OCI-LY3 (cell line): ENCODE measurements around the gene HSPA2.

Experiments
- H2AFZ ChIP-seq: fragments of 200-600, 300-600 bp; shearing (Covaris generic); 2 replicates; pipeline ENCODE4 v1.6.0; 2014; ENCODE audit warnings: antibody characterized with exemption, low read depth, low read length
- H3K27ac ChIP-seq: fragments of 200-600, 300-600 bp; sonication (generic); 2 replicates; pipeline ENCODE4 v1.5.1; 2014; ENCODE audit warnings: mild to moderate bottlenecking, low read length, moderate library complexity, mixed read lengths
- H3K27me3 ChIP-seq: fragments of 200-600, 300-600 bp; sonication (generic); 2 replicates; pipeline ENCODE4 v1.6.1; 2014; ENCODE audit warnings: low read depth, low read length, mixed read lengths
- H3K36me3 ChIP-seq: fragments of 200-600, 300-600 bp; sonication (generic); replicated peaks from 2 replicates; pipeline ENCODE3; 2014; ENCODE audit warnings: low read depth, low read length, mixed read lengths
- H3K4me1 ChIP-seq: fragments of 300-600, 200-600 bp; sonication (generic); 2 replicates; pipeline ENCODE4 v1.6.1; 2014; ENCODE audit warnings: low read length, mixed read lengths
- H3K4me2 ChIP-seq: fragments of 200-600, 300-600 bp; sonication (generic); 2 replicates; pipeline ENCODE4 v1.6.1; 2014; ENCODE audit warnings: low read length, mixed read lengths
- H3K4me3 ChIP-seq: fragments of 300-600, 200-600 bp; sonication (generic); 2 replicates; pipeline ENCODE4 v1.5.1; 2014; ENCODE audit warnings: antibody characterized with exemption, mild to moderate bottlenecking, low read length, moderate library complexity
- H3K79me2 ChIP-seq: fragments of 300-600, 200-600 bp; shearing (Covaris generic); 2 replicates; pipeline ENCODE4 v1.6.1; 2014; ENCODE audit warnings: mild to moderate bottlenecking, low read length, mixed read lengths
- H3K9ac ChIP-seq: fragments of 300-600, 200-600 bp; shearing (Covaris generic); 2 replicates; pipeline ENCODE4 v1.6.0; 2014; ENCODE audit warnings: mild to moderate bottlenecking, low read length, moderate library complexity
- H3K9me3 ChIP-seq: fragments of 200-600, 300-600 bp; shearing (Covaris generic); 2 replicates; pipeline ENCODE4 v1.6.1; 2014; ENCODE audit warnings: low read length, mixed read lengths; ENCODE audit not compliant: insufficient read depth
- H4K20me1 ChIP-seq: fragments of 200-600, 300-600 bp; sonication (generic); 2 replicates; pipeline ENCODE4 v1.6.1; 2016; ENCODE audit warnings: low read length, mixed read lengths; ENCODE audit not compliant: insufficient read depth
- EZH2phosphoT487 ChIP-seq: fragments of 200-600 bp; shearing (Covaris generic); IDR thresholded peaks from 2 replicates; pipeline ENCODE4 v1.6.1; 2018; ENCODE audit warnings: antibody characterized with exemption, mixed run types, low read depth
- TF ChIP-seq, protein P1 (sequence below): fragments of 200-600, 300-600 bp; sonication (generic); IDR thresholded peaks from 2 replicates; pipeline ENCODE4 v1.5.1; 2014; ENCODE audit warnings: antibody characterized with exemption, low read length, low read depth

HSPA2 gene

DNA sequence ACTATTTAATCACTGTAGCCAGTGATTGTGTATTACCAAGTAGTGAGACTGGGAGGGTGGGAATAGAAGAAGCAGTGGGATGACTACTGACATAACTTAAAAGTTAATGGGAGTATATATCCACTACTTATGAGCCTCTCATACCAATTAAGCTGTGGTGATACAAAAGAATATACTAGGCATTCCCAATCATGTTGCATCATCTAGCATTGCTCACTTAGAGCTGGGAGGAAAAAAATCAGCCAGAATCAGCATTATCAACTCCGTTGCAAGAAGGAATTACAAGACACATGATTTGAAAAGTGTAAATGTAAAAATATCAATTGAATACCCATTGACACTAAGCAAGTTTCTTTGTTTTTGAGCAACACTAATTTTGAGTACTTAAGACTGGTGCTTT lies 8.5 kb downstream of the HSPA2 start:
- no peak overlapping the region for H3K27ac ChIP-seq
- H2AFZ ChIP-seq, result no peak overlapping the region
- H3K79me2 ChIP-seq, result no peaks in the 10 kb centered on the region
- H3K36me3 ChIP-seq, result no peaks in the 10 kb centered on the region
- TF ChIP-seq EZH2phosphoT487, result no peak
- TF ChIP-seq, protein P1, sequence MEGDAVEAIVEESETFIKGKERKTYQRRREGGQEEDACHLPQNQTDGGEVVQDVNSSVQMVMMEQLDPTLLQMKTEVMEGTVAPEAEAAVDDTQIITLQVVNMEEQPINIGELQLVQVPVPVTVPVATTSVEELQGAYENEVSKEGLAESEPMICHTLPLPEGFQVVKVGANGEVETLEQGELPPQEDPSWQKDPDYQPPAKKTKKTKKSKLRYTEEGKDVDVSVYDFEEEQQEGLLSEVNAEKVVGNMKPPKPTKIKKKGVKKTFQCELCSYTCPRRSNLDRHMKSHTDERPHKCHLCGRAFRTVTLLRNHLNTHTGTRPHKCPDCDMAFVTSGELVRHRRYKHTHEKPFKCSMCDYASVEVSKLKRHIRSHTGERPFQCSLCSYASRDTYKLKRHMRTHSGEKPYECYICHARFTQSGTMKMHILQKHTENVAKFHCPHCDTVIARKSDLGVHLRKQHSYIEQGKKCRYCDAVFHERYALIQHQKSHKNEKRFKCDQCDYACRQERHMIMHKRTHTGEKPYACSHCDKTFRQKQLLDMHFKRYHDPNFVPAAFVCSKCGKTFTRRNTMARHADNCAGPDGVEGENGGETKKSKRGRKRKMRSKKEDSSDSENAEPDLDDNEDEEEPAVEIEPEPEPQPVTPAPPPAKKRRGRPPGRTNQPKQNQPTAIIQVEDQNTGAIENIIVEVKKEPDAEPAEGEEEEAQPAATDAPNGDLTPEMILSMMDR, result no peak
- H3K9me3 ChIP-seq, result no peaks in the 10 kb centered on the region
- H4K20me1 ChIP-seq, result no peaks in the 10 kb centered on the region
- peaks cover 9% of the 10 kb centered on the region for H3K4me1 ChIP-seq
- H3K4me2 ChIP-seq, result no peak overlapping the region
- no peak overlapping the region for H3K4me3 ChIP-seq
- peaks cover 12% of the 10 kb centered on the region for H3K27me3 ChIP-seq
- no peak overlapping the region for H3K9ac ChIP-seq

DNA sequence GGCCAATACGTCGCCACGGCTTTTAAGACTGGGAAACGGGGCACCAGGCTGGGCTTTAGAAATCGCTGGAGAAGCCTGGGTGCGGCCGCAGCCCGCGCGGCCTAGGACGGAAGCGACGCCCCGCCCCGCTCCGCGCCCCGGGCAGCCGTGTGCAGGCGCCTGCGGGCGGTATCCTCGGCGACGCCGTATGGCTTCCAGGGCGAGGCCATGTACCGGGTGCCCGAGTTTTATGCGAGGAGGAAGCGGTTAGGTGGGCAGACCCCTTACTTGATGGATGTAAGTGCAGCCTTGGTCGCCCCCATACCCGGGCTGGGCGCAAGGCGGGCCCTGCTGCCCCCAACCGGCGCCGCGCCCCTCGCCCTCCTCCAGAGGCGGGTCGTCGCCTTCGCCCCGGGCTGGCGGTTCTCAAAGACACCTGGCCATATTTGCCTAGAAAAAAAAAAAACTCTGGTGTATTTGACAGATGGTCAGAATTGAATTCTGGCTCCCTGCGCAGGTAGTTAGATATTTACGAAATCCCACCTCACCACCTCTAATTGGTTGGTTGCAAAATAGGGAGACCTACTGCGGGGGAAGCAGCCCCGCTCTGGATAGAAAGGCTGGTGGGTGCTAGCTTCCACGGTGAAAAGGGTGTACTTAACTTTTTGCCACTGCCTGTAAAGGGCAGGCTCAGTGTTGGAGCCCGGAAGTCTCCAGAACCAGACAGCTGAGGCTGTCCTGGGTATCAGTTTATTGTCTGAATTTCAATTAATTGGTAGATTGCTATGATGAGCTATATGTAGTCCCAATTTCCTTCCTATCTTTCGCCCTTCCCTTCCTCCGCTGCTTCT lies 9.5 kb downstream of the HSPA2 start, which contains the start of gene PPP1R36:
TSS of gene PPP1R36 (plus strand) at position 171 of the 830 bp plus-strand sequence. CDS start at position 208, 37 bp downstream.
- peaks cover 14% of the 10 kb centered on the region for H3K27me3 ChIP-seq
- no peaks in the 10 kb centered on the region for H4K20me1 ChIP-seq
- no peaks in the 10 kb centered on the region for H3K79me2 ChIP-seq
- no peak within 1 kb of the TSS for H3K4me2 ChIP-seq
- H2AFZ ChIP-seq, result no peak within 1 kb of the TSS
- no peak within 1 kb of the TSS for H3K27ac ChIP-seq
- no peaks in the 10 kb centered on the region for H3K9me3 ChIP-seq
- peaks cover 9% of the 10 kb centered on the region for H3K4me1 ChIP-seq
- H3K9ac ChIP-seq, result no peak within 1 kb of the TSS
- H3K36me3 ChIP-seq, result no peaks in the 10 kb centered on the region
- H3K4me3 ChIP-seq, result no peak within 1 kb of the TSS
- no peak for TF ChIP-seq EZH2phosphoT487
- TF ChIP-seq, protein P1, result no peak

DNA sequence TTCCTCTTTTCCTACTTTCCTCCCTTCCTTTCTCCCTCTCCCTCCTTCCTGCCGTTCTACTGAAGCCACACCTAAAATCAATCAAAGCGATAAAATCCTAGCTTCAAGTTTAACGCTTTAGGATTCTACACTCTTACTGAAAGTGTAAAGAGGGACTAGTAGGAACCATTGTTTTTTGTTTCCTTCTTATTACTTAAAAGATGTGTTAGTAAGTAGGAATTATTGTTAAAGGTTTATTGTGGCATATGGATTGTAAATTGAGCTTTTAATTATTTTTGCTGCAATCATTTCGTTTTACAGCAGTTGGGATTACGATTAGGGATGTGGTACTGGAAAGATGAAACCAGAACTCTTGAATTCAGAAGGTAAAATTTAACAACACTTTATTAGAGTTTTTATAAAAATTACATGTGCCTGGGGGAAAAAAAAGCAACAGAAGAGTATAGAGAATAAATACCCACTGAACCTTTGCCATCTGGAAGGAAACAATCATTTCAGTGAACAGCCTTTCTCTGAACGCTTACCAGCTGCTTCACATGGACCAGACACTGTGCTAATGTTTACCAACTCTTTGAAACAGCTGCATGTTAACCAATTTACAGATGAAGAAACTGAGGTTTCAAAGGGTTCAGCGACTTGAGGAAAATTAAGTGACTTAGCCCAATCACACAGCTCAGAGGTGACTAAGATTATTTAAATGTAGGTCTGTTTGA lies 10.2 kb downstream of the HSPA2 start:
- Histone ChIP-seq H3K4me1 (peaks cover 9% of the 10 kb centered on the region), H3K27ac (no peak overlapping the region), H2AFZ (no peak overlapping the region), H3K9ac (no peak overlapping the region), H3K36me3 (no peaks in the 10 kb centered on the region), H4K20me1 (no peaks in the 10 kb centered on the region), H3K79me2 (no peaks in the 10 kb centered on the region), H3K27me3 (peaks cover 14% of the 10 kb centered on the region), H3K9me3 (no peaks in the 10 kb centered on the region), H3K4me2 (no peak overlapping the region), H3K4me3 (no peak overlapping the region)
- TF ChIP-seq EZH2phosphoT487, result no peak
- TF ChIP-seq, protein P1, result no peak

DNA sequence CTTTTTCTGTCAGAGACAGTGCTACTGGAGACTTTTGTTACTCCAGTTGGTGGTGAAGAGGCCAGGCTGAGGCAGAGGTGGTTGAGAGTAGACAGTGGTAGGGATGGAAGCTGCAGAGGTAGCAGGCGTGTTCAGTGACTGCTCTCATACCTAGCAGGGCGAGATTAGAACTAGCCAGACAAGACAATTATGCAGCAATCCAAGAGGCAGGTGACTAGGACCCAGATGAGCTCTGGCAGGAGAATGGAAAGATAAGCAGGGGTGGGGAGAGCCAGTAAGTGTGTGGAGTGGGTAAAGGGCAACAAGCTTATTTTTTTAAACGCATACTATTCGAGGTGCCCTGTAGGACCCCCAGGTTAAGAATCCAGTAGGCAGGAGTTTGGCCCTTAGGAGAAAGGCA lies 14.0 kb downstream of the HSPA2 start:
- Histone ChIP-seq H3K79me2 (no peaks in the 10 kb centered on the region), H3K4me2 (no peak overlapping the region), H2AFZ (no peak overlapping the region), H3K27me3 (peaks cover 14% of the 10 kb centered on the region), H3K4me1 (peaks cover 9% of the 10 kb centered on the region), H3K9me3 (no peaks in the 10 kb centered on the region), H3K4me3 (no peak overlapping the region), H3K27ac (no peak overlapping the region), H3K9ac (no peak overlapping the region), H3K36me3 (no peaks in the 10 kb centered on the region), H4K20me1 (no peaks in the 10 kb centered on the region)
- TF ChIP-seq EZH2phosphoT487, result no peak
- TF ChIP-seq, protein P1, result no peak
